IMR-90 (cell line): Measurements from ENCODE around the gene MRAP2. TPM values are rescaled to one million over a fixed set of nuclear protein-coding genes. Genes with fewer than 3 reads are reported as not detected.

Experiments
- ATAC-seq: fragments of 200-7000 bp; cut with Tn5 transposase; 2 replicates; pipeline ENCODE4 v1.9.1; 2020; ENCODE audit warnings: low read depth, mild to moderate bottlenecking, moderate library complexity
- BruUV-seq: library from RNA; stranded (reverse); fragments of 400-500 nt; replicated peaks from 2 replicates; lab custom pipeline; 2021; lab: Mats Ljungman, UMichigan
- CTCF ChIA-PET: fragments of 300-600 bp; formaldehyde crosslinking; extraction: SDS; loops from one replicate; lab custom pipeline; 2021; ENCODE audit warnings: antibody characterized with exemption; lab: Yijun Ruan, JAX
- POLR2A ChIA-PET: fragments of 300-600 bp; sonication (Branson Sonifier 250); formaldehyde crosslinking; loops from one replicate; lab custom pipeline; 2022; ENCODE audit warnings: antibody characterized with exemption; ENCODE audit not compliant: unreplicated experiment; lab: Charles Lee
- DNase-seq: peaks from one replicate; pipeline ENCODE4 v3.0.0; 2013
- H2AFZ ChIP-seq: replicated peaks from 2 replicates; pipeline ENCODE3; 2013; ENCODE audit warnings: low read length, mild to moderate bottlenecking; ENCODE audit not compliant: poor library complexity
- H2AK5ac ChIP-seq: 2 replicates; pipeline ENCODE4 v1.6.1; 2013; ENCODE audit warnings: low read depth, low read length, inconsistent platforms
- H2AK9ac ChIP-seq: replicated peaks from 2 replicates; pipeline ENCODE3; 2013; ENCODE audit warnings: mild to moderate bottlenecking, low read depth, low read length, moderate library complexity; ENCODE audit not compliant: poor library complexity
- H2BK120ac ChIP-seq: 2 replicates; pipeline ENCODE4 v1.6.1; 2013; ENCODE audit warnings: low read depth, low read length, inconsistent platforms
- H2BK15ac ChIP-seq: 3 replicates; pipeline ENCODE4 v1.6.1; 2013; ENCODE audit warnings: low read depth, low read length, inconsistent platforms
- H2BK20ac ChIP-seq: 2 replicates; pipeline ENCODE4 v1.6.1; 2013; ENCODE audit warnings: low read depth, mild to moderate bottlenecking, inconsistent platforms, low read length, moderate library complexity
- H2BK5ac ChIP-seq: 2 replicates; pipeline ENCODE4 v1.6.1; 2013; ENCODE audit warnings: mild to moderate bottlenecking, low read depth, low read length, inconsistent platforms; ENCODE audit not compliant: poor library complexity, severe bottlenecking
- H3K14ac ChIP-seq: replicated peaks from 2 replicates; pipeline ENCODE4 v1.6.1; 2013; ENCODE audit warnings: low read depth, low read length, inconsistent platforms
- H3K18ac ChIP-seq: 2 replicates; pipeline ENCODE4 v1.6.1; 2013; ENCODE audit warnings: low read depth, low read length, control low read depth
- H3K23ac ChIP-seq: 2 replicates; pipeline ENCODE4 v1.6.1; 2013; ENCODE audit warnings: low read depth, low read length, inconsistent platforms
- H3K27ac ChIP-seq: 2 replicates; pipeline ENCODE4 v1.5.1; 2013; ENCODE audit warnings: mild to moderate bottlenecking, control low read depth, low read length; ENCODE audit not compliant: insufficient read depth
- H3K27me3 ChIP-seq: 2 replicates; pipeline ENCODE4 v1.6.1; 2013; ENCODE audit warnings: low read length; ENCODE audit not compliant: control insufficient read depth, insufficient read depth
- H3K36me3 ChIP-seq: 2 replicates; pipeline ENCODE4 v1.6.1; 2013; ENCODE audit warnings: low read length, mixed read lengths; ENCODE audit not compliant: control insufficient read depth, insufficient read depth
- H3K4ac ChIP-seq: 2 replicates; pipeline ENCODE4 v1.6.1; 2013; ENCODE audit warnings: low read depth, low read length, inconsistent platforms
- H3K4me1 ChIP-seq: 2 replicates; pipeline ENCODE4 v1.6.1; 2013; ENCODE audit warnings: low read length, mixed read lengths; ENCODE audit not compliant: control insufficient read depth, insufficient read depth
- H3K4me2 ChIP-seq: 2 replicates; pipeline ENCODE4 v1.6.1; 2013; ENCODE audit warnings: low read depth, mild to moderate bottlenecking, control low read depth, low read length, moderate library complexity
- H3K4me3 ChIP-seq: 2 replicates; pipeline ENCODE4 v1.5.1; 2013; ENCODE audit warnings: low read depth, mild to moderate bottlenecking, control low read depth, low read length, moderate library complexity; ENCODE audit not compliant: insufficient read depth
- H3K56ac ChIP-seq: 2 replicates; pipeline ENCODE4 v1.6.1; 2013; ENCODE audit warnings: low read length, inconsistent platforms; ENCODE audit not compliant: insufficient read depth; ENCODE audit errors: extremely low read depth
- H3K79me1 ChIP-seq, 2 experiments: 2 replicates each; pipeline ENCODE4 v1.6.1; 2013; ENCODE audit warnings: low read length in 2 of 2, inconsistent platforms in 1 of 2, low read depth in 1 of 2
- H3K9ac ChIP-seq: 2 replicates; pipeline ENCODE4 v1.6.1; 2013; ENCODE audit warnings: low read depth, low read length, control low read depth
- H3K9me1 ChIP-seq: 2 replicates; pipeline ENCODE4 v1.6.1; 2013; ENCODE audit warnings: low read length, inconsistent platforms; ENCODE audit not compliant: insufficient read depth
- H3K9me3 ChIP-seq: 2 replicates; pipeline ENCODE4 v1.6.1; 2013; ENCODE audit warnings: low read length; ENCODE audit not compliant: control insufficient read depth, insufficient read depth
- H4K20me1 ChIP-seq: 2 replicates; pipeline ENCODE4 v1.6.1; 2013; ENCODE audit warnings: low read length, inconsistent platforms; ENCODE audit not compliant: insufficient read depth
- H4K5ac ChIP-seq: 2 replicates; pipeline ENCODE4 v1.6.1; 2013; ENCODE audit warnings: mild to moderate bottlenecking, low read depth, low read length, control low read depth
- H4K8ac ChIP-seq, 2 experiments: 2 replicates each; pipeline ENCODE4 v1.6.1; 2013; ENCODE audit warnings: low read depth in 2 of 2, low read length in 2 of 2, control low read depth in 1 of 2, inconsistent platforms in 1 of 2
- H4K91ac ChIP-seq: 2 replicates; pipeline ENCODE4 v1.6.1; 2013; ENCODE audit warnings: low read depth, low read length, inconsistent platforms; ENCODE audit not compliant: insufficient read depth
- CEBPB ChIP-seq: IDR thresholded peaks from 2 replicates; pipeline ENCODE4 v1.6.1; 2012; ENCODE audit warnings: low read depth, low read length, improper control_type of control experiment
- ELK1 ChIP-seq: fragments of 150-350 bp; IDR thresholded peaks from 2 replicates; pipeline ENCODE4 v1.6.1; 2016; ENCODE audit warnings: low read depth, mild to moderate bottlenecking, low read length, moderate library complexity, borderline replicate concordance
- FOS ChIP-seq: fragments of 150-350 bp; IDR thresholded peaks from 2 replicates; pipeline ENCODE4 v1.6.1; 2016; ENCODE audit warnings: low read depth, low read length
- MAFK ChIP-seq: IDR thresholded peaks from 2 replicates; pipeline ENCODE4 v1.6.1; 2012; ENCODE audit warnings: low read depth, low read length, improper control_type of control experiment
- MXI1 ChIP-seq: IDR thresholded peaks from 2 replicates; pipeline ENCODE4 v1.6.1; 2012; ENCODE audit warnings: low read depth, mild to moderate bottlenecking, low read length, moderate library complexity, borderline replicate concordance
- NFE2L2 ChIP-seq: fragments of 150-350 bp; IDR thresholded peaks from 2 replicates; pipeline ENCODE4 v1.6.1; 2016; ENCODE audit warnings: low read depth, mild to moderate bottlenecking, low read length
- POLR2A ChIP-seq: IDR thresholded peaks from 2 replicates; pipeline ENCODE4 v1.6.1; 2012; ENCODE audit warnings: mild to moderate bottlenecking, low read depth, low read length
- RAD21 ChIP-seq: IDR thresholded peaks from 2 replicates; pipeline ENCODE4 v1.6.1; 2012; ENCODE audit warnings: low read length, improper control_type of control experiment
- SMC3 ChIP-seq: fragments of 150-350 bp; IDR thresholded peaks from 2 replicates; pipeline ENCODE4 v1.6.1; 2016; ENCODE audit warnings: low read depth, mild to moderate bottlenecking, antibody characterized with exemption, low read length, moderate library complexity
- WGBS, 2 experiments: methylation state at CpG; one replicate each; pipeline versions ENCODE4 v1.1.5 to v1.1.7; 2013; ENCODE audit warnings: missing lambda C conversion rate in 2 of 2; ENCODE audit not compliant: insufficient read length in 1 of 2; ENCODE audit errors: extremely low coverage in 2 of 2; 5-methylcytosine and 5-hydroxymethylcytosine counted together
- dilution Hi-C: fragments of 300-500 bp; cut with HindIII; formaldehyde crosslinking; loops from one replicate; pipeline ENCODE4 v1.14.3; 2018; ENCODE audit warnings: low sequenced_read_pairs; ENCODE audit not compliant: unreplicated experiment
- in situ Hi-C: fragments of 300-500 bp; cut with MboI; formaldehyde crosslinking; loops from 3 replicates; pipeline ENCODE4 v1.14.3; 2019; ENCODE audit warnings: low sequenced_read_pairs, inconsistent platforms, mixed read lengths
- intact Hi-C: fragments of 100-400 bp; cut with micrococcal nuclease; formaldehyde crosslinking; loops from 2 replicates; pipeline ENCODE4 v1.10.0; 2022
- polyA plus RNA-seq, 3 experiments: library from polyadenylated mRNA; depleted of rRNA; stranded (reverse); fragments of >200 nt; gene quantifications; 2 replicates each; pipeline ENCODE4 v1.2.3, GENCODE V29; 2012; ENCODE audit warnings: low replicate concordance in 1 of 3
- total RNA-seq: library from RNA; depleted of rRNA; stranded (reverse); fragments of >200 nt; gene quantifications from 2 replicates; pipeline ENCODE4 v1.2.3, GENCODE V29; 2012
- TF ChIP-seq, protein P1 (sequence below): conservative IDR thresholded peaks from 2 replicates; pipeline ENCODE4 v1.5.1; 2012; ENCODE audit warnings: mild to moderate bottlenecking, low read depth, low read length, improper control_type of control experiment
- TF ChIP-seq, protein P2 (sequence below): fragments of 150-350 bp; IDR thresholded peaks from 2 replicates; pipeline ENCODE4 v1.6.1; 2017; ENCODE audit warnings: mild to moderate bottlenecking, antibody characterized with exemption, low read length, low read depth

MRAP2 gene
- total and polyA plus RNA-seq, 2 of the 4 experiments (the other 2 are of a cell fraction) = 0.03 TPM; not detected in 1

- Histone ChIP-seq H2BK120ac (no peak overlapping the region), H3K18ac (no peak overlapping the region), H3K27me3 (no peaks in the 10 kb centered on the region), H3K4me3 (no peak overlapping the region), H2AFZ (no peak overlapping the region), H2AK5ac (no peak overlapping the region), H3K14ac (no peak overlapping the region), H3K4ac (no peak overlapping the region), H3K23ac (no peak overlapping the region), H3K9ac (no peak overlapping the region), H2BK5ac (no peak overlapping the region), H2BK20ac (no peak overlapping the region), H3K4me1 (no peaks in the 10 kb centered on the region), H3K79me1 (no peaks in the 10 kb centered on the region), H2AK9ac (no peak overlapping the region), H3K36me3 (no peaks in the 10 kb centered on the region), H4K91ac (no peak overlapping the region), H3K9me1 (no peaks in the 10 kb centered on the region), H3K27ac (no peak overlapping the region), H4K20me1 (no peaks in the 10 kb centered on the region), H2BK15ac (no peak overlapping the region), H4K8ac (no peak overlapping the region), H3K56ac (no peak overlapping the region), H3K4me2 (no peak overlapping the region), H3K9me3 (no peaks in the 10 kb centered on the region), H4K5ac (no peak overlapping the region)
- dilution Hi-C loops = no loop called here
- DNase-seq = no peak
- TF ChIP-seq NFE2L2 (no peak), CEBPB (no peak), MAFK (no peak), POLR2A (no peak), FOS (no peak), RAD21 (no peak), ELK1 (no peak), SMC3 (no peak), MXI1 (no peak)
- TF ChIP-seq, protein P1, sequence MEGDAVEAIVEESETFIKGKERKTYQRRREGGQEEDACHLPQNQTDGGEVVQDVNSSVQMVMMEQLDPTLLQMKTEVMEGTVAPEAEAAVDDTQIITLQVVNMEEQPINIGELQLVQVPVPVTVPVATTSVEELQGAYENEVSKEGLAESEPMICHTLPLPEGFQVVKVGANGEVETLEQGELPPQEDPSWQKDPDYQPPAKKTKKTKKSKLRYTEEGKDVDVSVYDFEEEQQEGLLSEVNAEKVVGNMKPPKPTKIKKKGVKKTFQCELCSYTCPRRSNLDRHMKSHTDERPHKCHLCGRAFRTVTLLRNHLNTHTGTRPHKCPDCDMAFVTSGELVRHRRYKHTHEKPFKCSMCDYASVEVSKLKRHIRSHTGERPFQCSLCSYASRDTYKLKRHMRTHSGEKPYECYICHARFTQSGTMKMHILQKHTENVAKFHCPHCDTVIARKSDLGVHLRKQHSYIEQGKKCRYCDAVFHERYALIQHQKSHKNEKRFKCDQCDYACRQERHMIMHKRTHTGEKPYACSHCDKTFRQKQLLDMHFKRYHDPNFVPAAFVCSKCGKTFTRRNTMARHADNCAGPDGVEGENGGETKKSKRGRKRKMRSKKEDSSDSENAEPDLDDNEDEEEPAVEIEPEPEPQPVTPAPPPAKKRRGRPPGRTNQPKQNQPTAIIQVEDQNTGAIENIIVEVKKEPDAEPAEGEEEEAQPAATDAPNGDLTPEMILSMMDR = no peak
- TF ChIP-seq, protein P2, sequence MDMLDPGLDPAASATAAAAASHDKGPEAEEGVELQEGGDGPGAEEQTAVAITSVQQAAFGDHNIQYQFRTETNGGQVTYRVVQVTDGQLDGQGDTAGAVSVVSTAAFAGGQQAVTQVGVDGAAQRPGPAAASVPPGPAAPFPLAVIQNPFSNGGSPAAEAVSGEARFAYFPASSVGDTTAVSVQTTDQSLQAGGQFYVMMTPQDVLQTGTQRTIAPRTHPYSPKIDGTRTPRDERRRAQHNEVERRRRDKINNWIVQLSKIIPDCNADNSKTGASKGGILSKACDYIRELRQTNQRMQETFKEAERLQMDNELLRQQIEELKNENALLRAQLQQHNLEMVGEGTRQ = no peak
- ChIA-PET POLR2A (no interaction called here), CTCF (no interaction called here)
- in situ Hi-C loops = no loop called here
- ATAC-seq = no peak
- no CpG with 5 or more reads among the region's 2 CpGs for WGBS, 2 experiments
- intact Hi-C loops = no loop called here
- no TSS peak for BruUV-seq
Measured at GRCh38 chr6:84077645-84078044, 44.1 kb downstream of the MRAP2 start.
